HG02884 (cell line): ENCODE measurements around the gene MED16.

Experiments
- ATAC-seq: cut with Tn5 transposase; IDR thresholded peaks from one replicate; pipeline ENCODE4 v1.9.1; 2021; ENCODE audit warnings: mild to moderate bottlenecking, moderate library complexity; ENCODE audit not compliant: unreplicated experiment

MED16 gene, protein sequence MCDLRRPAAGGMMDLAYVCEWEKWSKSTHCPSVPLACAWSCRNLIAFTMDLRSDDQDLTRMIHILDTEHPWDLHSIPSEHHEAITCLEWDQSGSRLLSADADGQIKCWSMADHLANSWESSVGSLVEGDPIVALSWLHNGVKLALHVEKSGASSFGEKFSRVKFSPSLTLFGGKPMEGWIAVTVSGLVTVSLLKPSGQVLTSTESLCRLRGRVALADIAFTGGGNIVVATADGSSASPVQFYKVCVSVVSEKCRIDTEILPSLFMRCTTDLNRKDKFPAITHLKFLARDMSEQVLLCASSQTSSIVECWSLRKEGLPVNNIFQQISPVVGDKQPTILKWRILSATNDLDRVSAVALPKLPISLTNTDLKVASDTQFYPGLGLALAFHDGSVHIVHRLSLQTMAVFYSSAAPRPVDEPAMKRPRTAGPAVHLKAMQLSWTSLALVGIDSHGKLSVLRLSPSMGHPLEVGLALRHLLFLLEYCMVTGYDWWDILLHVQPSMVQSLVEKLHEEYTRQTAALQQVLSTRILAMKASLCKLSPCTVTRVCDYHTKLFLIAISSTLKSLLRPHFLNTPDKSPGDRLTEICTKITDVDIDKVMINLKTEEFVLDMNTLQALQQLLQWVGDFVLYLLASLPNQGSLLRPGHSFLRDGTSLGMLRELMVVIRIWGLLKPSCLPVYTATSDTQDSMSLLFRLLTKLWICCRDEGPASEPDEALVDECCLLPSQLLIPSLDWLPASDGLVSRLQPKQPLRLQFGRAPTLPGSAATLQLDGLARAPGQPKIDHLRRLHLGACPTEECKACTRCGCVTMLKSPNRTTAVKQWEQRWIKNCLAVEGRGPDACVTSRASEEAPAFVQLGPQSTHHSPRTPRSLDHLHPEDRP

DNA sequence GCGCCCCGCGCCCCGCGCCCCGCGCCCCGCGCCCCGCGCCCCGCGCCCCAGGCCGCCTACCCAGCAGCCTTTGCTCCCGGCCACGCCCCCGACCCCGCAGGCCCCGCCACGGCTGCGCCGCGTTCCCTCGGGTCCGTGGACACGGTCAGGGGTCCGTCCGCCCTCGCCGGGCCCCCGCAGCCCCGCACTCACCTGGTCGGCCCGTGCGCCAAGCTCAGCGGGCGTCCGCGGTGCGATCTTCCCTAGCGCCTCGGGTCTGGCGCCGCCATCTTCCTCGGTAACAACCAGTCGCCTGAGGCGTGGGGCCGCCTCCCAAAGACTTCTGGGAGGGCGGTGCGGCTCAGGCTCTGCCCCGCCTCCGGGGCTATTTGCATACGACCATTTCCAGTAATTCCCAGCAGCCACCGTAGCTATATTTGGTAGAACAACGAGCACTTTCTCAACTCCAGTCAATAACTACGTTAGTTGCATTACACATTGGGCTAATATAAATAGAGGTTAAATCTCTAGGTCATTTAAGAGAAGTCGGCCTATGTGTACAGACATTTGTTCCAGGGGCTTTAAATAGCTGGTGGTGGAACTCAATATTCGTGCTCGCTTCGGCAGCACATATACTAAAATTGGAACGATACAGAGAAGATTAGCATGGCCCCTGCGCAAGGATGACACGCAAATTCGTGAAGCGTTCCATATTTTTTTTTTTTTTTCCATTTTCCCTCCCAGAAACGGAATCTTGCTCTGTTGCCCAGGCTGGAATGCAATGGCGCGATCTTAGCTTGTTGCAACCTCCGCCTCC lies at the start of gene MED16, which contains the start of gene RNU6-9:
Gene MED16, minus strand, starts transcription at position 294 of the 796 bp plus-strand sequence. CDS start 2,056 bp downstream, outside the sequence.
Gene RNU6-9, plus strand, starts transcription at position 591 of the 796 bp plus-strand sequence.
- ATAC-seq = peak; percentile 67

- no peak for ATAC-seq
These were observed 49.2 kb upstream of the MED16 start for GRCh38 chr19:942133-942645.

GRCh38 chr19:941292-942132 lies 48.5 kb upstream of the MED16 start:
- ATAC-seq = no peak

DNA sequence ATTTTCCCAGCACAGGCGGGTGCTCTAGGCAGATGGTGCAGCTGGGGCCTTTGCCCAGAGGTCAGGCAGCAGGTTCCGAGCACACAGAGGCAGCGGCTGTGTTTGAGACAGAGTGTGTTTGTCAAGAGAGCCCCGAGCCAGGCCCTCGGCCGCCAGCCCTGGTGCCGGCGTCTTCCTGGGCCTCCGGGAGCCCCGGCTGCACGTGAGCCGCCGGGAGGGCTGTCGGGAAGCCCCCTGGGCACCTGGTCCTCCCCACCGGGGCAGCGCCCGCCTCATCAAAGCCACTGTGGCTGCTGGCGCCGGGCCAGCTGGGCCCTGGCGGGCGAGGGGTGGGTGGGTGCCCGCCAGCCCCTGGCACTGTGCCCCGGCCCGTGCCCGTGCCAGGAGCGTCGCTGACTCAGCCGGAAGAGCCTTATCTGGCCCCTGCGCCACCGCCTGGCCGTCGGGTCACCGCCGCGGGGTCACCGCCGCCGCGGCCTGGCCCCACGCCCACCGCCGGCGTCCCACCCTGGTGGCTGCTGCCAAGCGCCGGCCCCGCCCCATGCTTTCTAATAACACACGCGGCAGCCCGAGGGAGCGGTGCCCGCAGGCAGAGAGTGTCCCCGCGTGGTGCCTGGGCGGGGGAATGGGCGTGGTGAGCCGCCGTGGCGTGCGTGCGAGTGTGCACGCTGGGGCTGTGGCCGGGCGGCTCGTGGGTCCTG lies 47.8 kb upstream of the MED16 start:
- ATAC-seq = no peak

- no peak for ATAC-seq
These were observed 46.9 kb upstream of the MED16 start for GRCh38 chr19:939922-940321.

DNA sequence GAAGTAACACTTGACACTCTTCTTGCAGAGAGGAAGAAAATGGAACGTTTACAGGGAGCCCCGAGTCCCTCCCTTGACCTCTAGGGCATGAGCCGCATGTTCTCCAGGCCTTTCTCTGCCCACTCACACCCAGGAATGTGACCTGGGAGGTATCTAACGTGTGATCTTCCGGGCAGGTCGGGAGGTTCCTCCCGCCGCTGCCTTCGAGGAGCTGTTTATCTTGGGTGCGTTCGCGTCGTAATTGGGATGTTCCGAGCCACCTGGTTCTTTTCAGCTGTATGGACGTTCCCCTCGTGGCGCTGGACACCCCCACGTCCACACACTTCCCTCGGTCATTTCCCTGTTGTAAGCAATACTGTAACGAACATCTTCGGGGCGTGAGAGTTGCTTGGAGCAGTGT lies 46.5 kb upstream of the MED16 start:
- no peak for ATAC-seq

- no peak for ATAC-seq
These were observed 45.4 kb upstream of the MED16 start for GRCh38 chr19:938233-938923.

DNA sequence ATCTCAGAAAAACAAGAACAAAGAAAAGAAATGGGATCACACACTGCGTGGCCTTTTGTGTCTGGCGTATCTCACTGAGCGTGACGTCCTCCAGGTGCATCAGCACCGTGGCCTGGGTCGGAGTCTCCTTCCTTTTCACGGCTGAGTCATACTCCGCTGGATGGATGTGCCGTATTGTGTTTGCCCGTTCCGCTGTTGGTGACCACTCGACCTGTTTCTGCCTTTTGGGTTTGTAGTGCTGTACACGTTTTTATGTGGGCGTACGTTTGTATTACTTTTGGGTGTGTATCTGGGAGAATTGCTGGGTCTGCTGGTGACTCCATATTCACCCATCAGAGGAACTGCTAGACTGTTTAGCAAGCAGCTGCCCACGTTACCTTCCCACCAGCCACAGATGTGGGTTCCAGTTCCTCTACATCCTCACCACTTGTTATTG lies 44.3 kb upstream of the MED16 start:
- no peak for ATAC-seq

- ATAC-seq = no peak
These were observed 43.2 kb upstream of the MED16 start for GRCh38 chr19:936175-936546.

- ATAC-seq = no peak
These were observed 42.0 kb upstream of the MED16 start for GRCh38 chr19:934865-935479.

DNA sequence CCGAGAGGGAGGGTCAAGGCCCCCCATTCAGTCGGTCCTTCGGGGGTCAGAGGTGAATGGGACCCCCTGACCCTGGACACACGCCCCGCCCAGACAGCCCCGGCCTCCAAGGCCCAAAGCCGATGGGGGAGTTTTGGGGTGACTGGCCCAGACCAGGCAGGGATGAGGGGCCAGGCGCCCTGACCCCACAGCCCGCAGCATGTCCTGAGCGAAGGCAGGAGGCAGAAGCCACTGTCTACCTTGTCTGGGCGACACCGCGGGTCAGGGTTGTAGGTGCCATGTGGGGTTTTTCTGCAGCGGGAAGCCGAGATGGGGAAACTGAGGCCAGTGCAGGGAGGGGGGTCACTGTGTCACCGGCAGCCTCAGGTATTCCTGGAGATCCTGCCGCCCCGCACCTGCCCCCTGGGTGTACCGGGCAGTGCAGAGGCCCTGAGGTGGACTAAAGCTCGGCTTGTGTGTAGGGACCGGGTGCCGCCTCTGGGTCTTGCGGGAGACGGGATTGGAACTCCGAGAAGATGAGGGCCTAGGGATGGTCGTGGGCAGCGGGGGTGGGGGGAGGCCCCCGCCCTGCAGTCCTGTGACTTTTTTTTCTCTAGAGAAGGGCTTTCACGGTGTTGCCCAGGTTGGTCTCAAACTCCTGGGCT lies 41.3 kb upstream of the MED16 start:
- no peak for ATAC-seq

DNA sequence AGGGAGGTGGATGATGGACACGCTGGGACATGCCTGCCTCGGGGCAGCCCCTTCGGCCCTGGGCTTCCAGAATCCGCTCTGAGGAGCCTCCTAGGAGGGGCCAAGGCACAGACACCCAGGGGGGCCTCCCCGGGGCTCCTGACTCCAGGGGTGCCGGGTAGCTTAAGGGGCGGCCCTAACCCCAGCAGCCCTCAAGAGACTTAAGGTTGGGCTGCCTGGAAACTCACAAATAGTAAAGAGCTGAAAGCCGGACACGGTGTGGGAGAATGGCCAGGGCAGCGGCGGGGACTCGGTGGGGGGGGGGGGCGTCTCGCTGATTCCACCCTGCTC lies 40.5 kb upstream of the MED16 start:
- no peak for ATAC-seq

DNA sequence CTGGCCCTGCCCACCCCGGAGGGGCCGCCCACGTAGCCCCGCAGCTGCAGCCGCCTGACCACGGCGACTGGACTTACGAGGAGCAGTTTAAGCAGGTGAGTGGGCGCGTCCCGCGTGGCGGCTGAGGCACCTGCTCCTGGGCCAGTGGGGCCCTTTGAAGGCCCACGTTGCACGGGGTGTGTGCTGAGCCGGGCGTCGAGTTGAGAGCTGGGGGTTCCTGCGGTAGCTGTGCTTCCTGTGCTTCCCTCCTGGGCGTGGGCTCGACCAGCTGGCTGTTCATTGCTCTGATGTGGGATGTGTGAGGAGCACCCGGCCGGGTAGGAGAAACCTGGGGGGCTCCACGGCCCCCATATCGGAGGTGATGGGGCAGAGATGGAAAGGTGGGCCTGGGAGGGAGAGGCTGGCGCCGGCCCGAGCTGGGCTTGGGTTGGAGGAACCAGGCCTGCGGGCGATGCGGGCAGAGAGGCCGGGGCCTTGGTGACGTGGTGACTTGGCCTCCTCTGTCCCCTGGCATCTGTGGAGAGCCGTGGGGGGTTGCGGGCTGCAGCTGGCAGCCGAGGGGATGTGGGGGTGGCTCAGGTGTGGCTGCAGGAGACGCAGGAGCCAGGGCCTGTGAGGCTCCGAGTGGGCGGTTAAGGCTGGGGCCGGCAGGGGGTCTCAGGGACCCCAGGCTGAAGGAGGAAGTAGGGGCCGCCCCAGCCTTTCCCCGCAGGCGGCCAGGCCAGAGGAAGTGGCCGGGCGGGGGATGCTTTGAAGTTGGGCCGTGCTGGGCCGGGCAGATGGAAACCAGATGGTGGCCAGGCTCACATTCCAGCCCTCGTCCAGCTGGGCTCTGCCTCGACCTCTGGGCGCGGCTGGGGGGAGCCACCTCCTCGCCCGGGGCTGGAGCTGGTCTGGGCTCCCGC lies 39.9 kb upstream of the MED16 start:
- ATAC-seq = no peak

GRCh38 chr19:931860-932647 lies 39.1 kb upstream of the MED16 start:
- no peak for ATAC-seq

DNA sequence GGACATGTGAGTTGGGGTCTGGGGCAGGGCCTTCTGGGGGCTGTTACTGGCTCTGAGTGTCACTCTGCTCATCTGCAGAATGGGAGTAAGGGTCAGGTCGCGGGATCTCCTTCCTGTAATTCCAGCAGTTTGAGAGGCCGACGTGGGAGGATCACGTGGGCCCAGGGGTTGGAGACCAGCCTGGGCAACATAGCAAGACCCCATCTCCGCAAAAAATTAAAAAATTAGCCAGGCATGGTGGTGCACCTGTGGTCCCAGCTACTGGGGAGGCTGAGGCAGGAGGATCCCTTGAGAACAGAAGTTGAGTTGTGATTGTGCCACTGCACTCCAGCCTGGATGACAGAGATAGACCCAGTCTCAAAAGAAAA lies 36.9 kb upstream of the MED16 start:
- no peak for ATAC-seq

- no peak for ATAC-seq
These were observed 36.4 kb upstream of the MED16 start for GRCh38 chr19:929203-929890.
